PFSK-1 (cell line): ENCODE results near the gene CCDC61.

Experiments
- FOXP2 ChIP-seq: optimal IDR thresholded peaks from 2 replicates; pipeline ENCODE3; 2011; ENCODE audit warnings: borderline replicate concordance, control low read depth, inconsistent platforms; ENCODE audit not compliant: insufficient read depth; ENCODE audit errors: extremely low read length, extremely low read depth
- POLR2AphosphoS5 ChIP-seq: IDR thresholded peaks from 2 replicates; pipeline ENCODE4 v1.6.1; 2012; ENCODE audit warnings: low read depth, mild to moderate bottlenecking, control low read depth, low read length, moderate library complexity
- SIN3A ChIP-seq: IDR thresholded peaks from 2 replicates; pipeline ENCODE4 v1.6.1; 2012; ENCODE audit warnings: mild to moderate bottlenecking, low read length, moderate library complexity, borderline replicate concordance; ENCODE audit not compliant: insufficient read depth
- TAF1 ChIP-seq: IDR thresholded peaks from 2 replicates; pipeline ENCODE4 v1.6.1; 2012; ENCODE audit warnings: low read length, control low read depth, borderline replicate concordance; ENCODE audit not compliant: insufficient read depth
- TF ChIP-seq, protein P1 (sequence below), 2 experiments: IDR thresholded peaks; 2 replicates each; pipeline versions ENCODE4 v1.6.1 to v1.8.0; 2011 to 2012; ENCODE audit warnings: low read depth in 2 of 2, low read length in 2 of 2, control low read depth in 1 of 2, inconsistent platforms in 1 of 2, mild to moderate bottlenecking in 1 of 2, moderate library complexity in 1 of 2; ENCODE audit not compliant: insufficient read depth in 1 of 2

DNA sequence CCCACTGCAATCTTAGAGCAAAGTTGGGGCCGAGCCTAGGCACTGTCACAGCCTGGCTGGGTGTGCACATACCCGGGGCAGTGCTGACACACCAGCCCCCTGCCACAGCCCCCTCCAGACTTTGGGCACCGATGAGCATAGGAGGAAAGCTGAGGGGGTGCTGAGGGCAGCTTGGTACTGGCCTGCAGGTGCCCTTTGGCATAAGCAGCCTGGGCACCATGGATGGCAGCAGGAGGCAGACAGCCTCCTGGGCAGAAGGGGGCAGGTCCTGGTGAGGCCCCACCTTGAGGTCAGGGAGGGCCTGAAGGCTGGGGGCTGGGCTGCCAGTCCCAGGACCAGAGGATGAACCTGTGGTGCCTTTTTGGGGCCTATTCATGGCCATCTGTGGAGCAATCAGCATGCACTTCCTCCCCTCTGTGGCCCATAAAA is 37.3 kb downstream of the CCDC61 start:
- TF ChIP-seq SIN3A (no peak), POLR2AphosphoS5 (no peak), TAF1 (no peak), FOXP2 (no peak)
- TF ChIP-seq, protein P1, sequence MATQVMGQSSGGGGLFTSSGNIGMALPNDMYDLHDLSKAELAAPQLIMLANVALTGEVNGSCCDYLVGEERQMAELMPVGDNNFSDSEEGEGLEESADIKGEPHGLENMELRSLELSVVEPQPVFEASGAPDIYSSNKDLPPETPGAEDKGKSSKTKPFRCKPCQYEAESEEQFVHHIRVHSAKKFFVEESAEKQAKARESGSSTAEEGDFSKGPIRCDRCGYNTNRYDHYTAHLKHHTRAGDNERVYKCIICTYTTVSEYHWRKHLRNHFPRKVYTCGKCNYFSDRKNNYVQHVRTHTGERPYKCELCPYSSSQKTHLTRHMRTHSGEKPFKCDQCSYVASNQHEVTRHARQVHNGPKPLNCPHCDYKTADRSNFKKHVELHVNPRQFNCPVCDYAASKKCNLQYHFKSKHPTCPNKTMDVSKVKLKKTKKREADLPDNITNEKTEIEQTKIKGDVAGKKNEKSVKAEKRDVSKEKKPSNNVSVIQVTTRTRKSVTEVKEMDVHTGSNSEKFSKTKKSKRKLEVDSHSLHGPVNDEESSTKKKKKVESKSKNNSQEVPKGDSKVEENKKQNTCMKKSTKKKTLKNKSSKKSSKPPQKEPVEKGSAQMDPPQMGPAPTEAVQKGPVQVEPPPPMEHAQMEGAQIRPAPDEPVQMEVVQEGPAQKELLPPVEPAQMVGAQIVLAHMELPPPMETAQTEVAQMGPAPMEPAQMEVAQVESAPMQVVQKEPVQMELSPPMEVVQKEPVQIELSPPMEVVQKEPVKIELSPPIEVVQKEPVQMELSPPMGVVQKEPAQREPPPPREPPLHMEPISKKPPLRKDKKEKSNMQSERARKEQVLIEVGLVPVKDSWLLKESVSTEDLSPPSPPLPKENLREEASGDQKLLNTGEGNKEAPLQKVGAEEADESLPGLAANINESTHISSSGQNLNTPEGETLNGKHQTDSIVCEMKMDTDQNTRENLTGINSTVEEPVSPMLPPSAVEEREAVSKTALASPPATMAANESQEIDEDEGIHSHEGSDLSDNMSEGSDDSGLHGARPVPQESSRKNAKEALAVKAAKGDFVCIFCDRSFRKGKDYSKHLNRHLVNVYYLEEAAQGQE (IDR thresholded peaks at IDR 0.05; ENCODE audit: insufficient read depth in 1 of 2, low read depth in 2 of 2, low read length in 2 of 2) = no peak
